GM19240 (cell line): Measurements from ENCODE around the gene PLAU.

ENCODE experiments used
- DNase-seq: peaks from one replicate; pipeline ENCODE4 v3.0.0; 2011; ENCODE audit warnings: low spot score; ENCODE audit not compliant: insufficient read length

The PLAU gene

GRCh38 chr10:73910764-73911552, at the start of gene PLAU:
TSS of gene PLAU (plus strand) at chr10:73911132. CDS start at chr10:73911556, 424 bp downstream.
- DNase-seq = no peak

- no peak for DNase-seq
These were observed 48.9 kb upstream of the PLAU start for GRCh38 chr10:73862011-73862410.

DNA sequence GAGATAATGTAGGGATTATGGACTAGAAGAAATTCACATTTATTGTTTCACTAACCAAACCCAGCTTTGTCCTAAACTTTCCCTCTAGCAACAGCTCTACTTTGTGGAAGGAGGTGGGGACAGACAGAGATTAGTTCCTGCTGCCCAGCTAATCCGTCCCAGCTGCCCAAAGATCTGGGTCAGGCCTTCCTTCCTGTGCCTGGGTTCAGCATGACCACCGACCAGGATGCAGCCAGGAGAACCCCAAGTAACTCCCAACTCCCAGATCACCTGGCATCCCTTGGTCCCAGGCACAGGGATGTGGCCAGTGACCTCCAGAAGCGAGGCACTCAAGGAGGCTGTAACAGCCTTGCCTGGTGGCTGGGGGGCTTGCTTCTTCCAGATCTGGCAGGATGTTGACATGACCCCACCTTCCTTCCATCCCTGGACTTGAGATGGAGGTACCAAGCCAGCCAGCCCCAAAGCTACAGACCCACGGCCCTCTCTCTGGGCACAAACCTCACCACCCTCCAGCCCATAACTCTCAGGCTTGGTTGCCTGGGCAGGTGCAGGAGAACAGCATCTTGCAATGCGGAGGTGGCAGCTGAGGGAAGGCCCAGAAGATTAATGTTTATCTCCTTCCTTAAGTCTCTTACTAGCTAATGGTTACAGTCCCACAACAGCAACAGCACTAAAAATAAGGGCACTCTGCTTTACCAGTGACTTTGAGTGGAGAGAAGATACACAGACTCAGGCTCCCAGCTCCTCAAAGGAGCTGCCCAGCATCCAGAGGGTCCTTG, 47.7 kb upstream of the PLAU start:
- DNase-seq = no peak

GRCh38 chr10:73864229-73864628, 46.7 kb upstream of the PLAU start:
- no peak for DNase-seq

GRCh38 chr10:73865107-73865458, 45.8 kb upstream of the PLAU start:
- DNase-seq = no peak

DNA sequence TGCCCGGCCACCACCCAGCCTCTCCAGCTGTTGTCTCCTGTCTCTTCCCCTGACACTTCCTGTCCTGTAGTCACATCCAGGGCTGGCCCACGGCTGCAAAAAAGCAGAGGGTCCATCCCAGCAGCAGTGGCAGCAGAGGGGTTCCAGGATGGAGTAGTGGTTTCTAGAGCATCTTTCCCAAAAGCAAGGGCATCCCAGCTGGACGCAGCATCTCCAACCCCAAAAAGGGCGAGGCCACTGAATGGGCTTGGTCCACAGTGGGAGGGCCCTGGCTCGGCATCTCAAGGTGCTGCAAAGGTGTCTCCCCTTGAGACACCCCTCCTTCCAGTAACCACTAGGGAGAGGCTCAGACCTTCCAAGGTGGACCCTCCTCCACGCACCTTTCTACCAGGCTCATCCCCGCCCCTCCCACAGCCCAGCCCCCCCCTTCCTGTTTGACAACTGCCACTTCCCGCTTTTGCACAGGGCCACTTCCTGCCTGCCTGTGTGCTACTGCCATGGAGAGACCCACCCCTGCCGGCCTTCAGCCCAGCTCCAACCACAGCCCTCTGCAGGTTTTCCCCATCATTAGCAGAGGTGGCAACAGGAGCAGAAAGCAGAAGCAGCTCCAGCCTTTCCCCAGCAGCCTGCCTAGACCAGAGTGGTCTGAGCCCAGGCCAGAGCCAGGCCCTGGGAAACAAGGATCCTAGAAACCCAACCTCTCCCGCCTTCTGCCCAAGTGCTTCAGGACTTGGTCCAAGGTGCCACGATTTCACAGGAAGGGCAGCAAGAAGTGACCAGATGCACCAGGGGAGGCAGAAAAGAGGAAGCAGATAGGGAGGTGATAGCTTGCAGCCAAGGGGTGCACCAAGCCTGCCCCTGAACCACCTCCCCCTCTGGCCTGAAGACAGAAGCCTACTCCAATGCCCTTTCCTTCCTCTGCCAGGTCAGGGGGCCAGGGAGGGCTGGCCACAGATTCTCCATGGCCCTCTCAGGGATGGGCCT, 45.2 kb upstream of the PLAU start:
- DNase-seq = peak; percentile 64

- no peak for DNase-seq
These were observed 44.3 kb upstream of the PLAU start for GRCh38 chr10:73866621-73867020.

DNA sequence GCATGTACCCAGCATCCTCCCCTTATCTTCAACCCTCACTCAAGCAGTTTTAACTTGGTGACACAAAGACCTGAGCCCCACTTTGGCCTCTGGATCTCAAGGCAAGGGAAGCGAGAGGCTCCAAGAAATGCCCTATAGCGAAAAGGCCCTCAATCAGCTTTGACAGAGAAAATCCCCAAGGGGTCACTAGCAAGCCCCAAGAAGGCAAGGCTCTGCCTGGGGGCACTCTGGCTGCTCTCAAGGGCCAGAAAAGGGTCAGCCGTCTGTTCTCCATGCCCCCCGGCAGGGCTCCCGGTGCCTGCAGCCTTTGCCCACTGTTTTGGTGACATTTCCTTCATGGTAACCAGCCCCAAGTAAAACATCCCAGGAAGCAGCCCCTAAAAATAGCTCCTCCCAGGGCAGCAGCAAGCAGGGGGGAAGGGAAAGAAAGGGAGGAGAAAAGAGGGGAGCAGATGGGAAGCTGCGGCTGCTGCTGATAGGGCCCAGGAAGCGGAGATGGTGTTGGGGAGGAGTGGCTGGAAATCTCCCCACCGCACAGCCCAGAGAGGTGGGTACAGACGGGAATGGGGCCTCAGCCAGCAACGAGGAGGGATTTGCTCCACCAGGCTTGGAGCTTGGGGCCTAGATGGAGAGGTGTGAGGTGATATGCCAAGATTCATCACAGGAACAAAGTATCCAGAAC, 43.7 kb upstream of the PLAU start:
- no peak for DNase-seq

GRCh38 chr10:73867871-73868631, 42.9 kb upstream of the PLAU start:
- DNase-seq = no peak

DNA sequence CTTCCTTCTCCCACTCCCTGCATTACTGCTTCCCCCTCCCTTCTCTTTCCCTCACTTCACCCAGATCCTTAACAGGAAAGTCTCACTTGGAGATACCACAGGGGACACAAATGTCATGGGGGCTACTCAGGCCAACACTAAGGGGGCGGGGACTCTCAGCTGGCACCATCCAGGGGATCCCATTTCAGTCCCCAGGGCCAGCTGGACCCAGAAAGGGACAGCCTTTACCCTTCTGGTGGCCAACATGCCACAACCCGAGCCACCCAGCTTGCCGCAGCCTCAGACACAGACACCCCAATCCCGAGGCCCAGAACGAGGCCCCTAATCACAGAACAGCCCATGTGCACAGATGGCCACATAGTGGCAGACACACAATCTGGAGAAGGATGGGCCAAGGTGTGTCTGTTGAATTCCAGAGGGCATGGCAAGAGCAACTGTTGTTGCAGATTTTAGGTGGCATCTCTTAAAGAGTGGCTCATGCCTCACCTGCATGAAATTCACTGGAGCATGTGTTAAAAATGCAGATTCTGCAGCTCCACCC, 42.2 kb upstream of the PLAU start:
- DNase-seq = no peak

DNA sequence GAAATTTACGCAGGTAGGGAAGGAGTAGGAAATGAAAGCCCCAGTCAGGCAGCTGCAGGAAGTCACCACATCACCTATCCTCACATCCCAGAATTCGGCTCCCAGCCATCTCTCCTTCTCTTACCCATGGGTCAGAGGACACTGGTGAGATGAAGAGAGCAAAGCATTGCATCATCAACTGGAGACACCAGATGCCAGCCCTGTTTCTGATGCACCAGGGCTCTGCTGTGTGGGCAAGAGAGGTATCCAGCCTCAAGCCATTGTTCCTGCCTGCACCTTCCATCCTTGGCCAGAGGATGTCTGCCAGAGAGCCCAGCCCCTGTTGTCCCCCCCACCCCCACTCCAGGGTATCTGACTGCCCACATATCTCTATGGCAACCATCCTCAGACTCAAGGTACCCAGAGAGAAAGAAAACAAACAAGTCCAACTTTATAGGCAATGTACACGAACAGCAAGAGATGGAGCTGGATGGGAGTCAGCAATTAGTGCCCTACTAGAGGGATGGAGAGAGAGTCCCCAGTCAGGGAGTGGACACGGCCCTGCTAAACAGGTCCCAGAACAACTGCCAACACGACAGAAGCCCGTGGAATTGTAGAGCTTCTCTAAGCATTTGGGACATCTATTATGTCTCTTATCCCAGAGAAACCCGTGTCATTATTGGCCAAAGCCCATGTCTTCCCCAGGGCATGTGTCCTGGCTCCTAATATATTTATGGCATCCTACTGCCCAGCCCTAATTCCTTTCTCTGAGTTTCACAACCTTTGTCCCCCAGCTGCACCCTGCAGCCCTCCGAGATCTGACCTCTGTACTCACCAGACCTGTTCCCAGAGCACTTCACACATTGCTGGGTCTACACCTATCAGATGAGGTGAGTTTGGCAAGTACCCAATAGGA, 39.4 kb upstream of the PLAU start:
- DNase-seq = no peak

GRCh38 chr10:73872190-73872710, 38.7 kb upstream of the PLAU start:
- DNase-seq = no peak

GRCh38 chr10:73873142-73873837, 37.6 kb upstream of the PLAU start:
- no peak for DNase-seq

DNA sequence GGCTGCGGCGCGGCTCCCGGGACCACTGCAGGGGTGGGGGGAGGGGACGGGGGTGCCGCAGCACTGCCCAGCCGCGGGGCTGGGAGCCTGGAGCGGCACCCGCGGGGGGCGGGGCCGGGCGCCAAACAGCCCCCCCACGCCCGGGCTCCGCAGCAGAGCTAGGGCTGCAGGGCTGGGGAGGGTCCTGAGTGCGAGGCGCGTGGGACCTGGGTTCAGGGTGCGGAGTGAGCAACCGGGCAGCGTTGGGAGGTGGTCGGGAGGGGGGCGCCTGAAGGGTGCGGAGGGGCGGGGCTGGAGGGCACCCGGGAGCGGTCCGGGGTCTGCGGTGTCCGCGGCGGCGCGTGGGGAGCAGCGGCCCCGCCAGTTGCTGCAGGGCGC, 37.1 kb upstream of the PLAU start:
- no peak for DNase-seq

DNA sequence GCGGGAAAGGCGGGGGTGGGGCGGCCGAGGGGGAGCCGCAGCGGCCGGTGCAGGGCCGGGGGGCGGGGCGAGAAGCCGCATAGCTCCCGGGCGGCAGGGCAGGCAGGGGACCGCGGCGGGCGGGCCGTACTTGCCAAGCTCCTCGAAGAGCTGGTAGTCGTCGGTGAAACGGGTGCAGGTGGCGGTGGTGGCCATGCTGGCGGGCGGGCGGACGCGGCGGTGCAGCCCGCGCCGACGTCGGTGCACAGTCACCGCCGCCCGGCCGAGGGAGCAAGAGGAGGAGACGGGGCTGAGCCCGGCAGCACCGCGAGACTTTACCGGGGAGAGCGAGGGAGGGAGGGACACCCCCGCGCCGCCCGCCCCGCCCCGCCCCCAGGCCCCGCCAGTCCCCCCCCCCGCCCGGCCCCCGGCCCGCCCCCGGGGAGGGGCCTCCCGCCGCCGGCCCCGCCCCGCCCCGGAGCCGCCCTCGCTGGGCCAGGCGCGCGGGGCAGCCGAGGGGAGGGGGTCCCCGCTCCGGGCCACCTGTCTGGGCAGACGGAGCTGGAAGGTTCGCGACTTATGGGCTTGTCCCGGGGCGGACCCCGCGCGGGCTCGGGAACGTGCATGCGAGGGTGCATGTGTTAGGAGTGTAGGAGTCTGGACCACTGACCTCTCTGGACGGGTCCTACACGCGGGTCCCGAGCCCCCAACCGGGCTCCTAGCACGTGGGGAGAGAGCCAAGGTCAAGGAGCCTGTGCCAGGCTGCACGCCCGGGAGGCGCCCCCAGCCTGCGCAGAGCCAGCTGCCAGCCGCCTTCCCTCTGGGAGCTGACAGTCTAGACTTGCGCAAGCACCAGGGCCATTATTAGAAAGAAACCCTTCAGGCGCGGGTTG, 36.4 kb upstream of the PLAU start, which contains the start of gene CAMK2G:
CAMK2G (minus strand) TSS at position 289 of the 872 bp plus-strand sequence; CDS start at position 195, 94 bp downstream.
- peak; percentile 94 for DNase-seq

- peak; percentile 24 for DNase-seq
These were observed 35.8 kb upstream of the PLAU start for GRCh38 chr10:73875139-73875475.

DNA sequence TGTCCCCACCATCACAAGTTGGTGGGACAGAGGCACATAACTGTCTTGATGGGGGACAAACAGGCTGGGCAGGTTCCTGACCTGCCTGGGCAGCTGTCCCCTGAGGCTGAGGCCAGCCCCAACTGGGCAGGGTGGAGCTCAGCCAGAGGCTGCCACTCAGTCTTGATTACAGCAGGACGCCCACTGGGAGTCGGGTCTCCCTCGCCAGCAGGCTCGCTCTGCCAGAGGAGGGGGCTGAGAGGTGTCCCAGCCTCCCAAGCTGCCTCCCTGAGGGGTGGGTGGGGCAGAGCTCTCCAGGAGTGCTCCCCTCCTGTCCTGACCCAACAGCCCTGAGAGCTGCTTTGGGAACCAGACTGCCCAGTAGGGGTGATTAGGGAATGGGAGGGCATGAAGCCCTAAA, 34.8 kb upstream of the PLAU start:
- DNase-seq = no peak
